AG09309 (cell line): ENCODE measurements around the gene RNF212.

Source experiments
- DNase-seq: peaks from one replicate; pipeline ENCODE4 v3.0.0-alpha.2; 2010; ENCODE audit warnings: low read depth
- H3K4me3 ChIP-seq: 2 replicates; pipeline ENCODE4 v1.5.1; 2011; ENCODE audit warnings: mild to moderate bottlenecking, low read depth, low read length, moderate library complexity; ENCODE audit not compliant: control insufficient read depth
- TF ChIP-seq, protein P1 (sequence below): IDR thresholded peaks from 2 replicates; pipeline ENCODE4 v1.5.1; 2011; ENCODE audit warnings: mild to moderate bottlenecking, low read depth, low read length, inconsistent platforms; ENCODE audit not compliant: insufficient read depth, control insufficient read depth; ENCODE audit errors: missing control alignments

The RNF212 gene

GRCh38 chr4:1092983-1093361 lies 20.4 kb downstream of the RNF212 start:
- TF ChIP-seq, protein P1, sequence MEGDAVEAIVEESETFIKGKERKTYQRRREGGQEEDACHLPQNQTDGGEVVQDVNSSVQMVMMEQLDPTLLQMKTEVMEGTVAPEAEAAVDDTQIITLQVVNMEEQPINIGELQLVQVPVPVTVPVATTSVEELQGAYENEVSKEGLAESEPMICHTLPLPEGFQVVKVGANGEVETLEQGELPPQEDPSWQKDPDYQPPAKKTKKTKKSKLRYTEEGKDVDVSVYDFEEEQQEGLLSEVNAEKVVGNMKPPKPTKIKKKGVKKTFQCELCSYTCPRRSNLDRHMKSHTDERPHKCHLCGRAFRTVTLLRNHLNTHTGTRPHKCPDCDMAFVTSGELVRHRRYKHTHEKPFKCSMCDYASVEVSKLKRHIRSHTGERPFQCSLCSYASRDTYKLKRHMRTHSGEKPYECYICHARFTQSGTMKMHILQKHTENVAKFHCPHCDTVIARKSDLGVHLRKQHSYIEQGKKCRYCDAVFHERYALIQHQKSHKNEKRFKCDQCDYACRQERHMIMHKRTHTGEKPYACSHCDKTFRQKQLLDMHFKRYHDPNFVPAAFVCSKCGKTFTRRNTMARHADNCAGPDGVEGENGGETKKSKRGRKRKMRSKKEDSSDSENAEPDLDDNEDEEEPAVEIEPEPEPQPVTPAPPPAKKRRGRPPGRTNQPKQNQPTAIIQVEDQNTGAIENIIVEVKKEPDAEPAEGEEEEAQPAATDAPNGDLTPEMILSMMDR: no peak
- no peak overlapping the region for H3K4me3 ChIP-seq
- DNase-seq: no peak

DNA sequence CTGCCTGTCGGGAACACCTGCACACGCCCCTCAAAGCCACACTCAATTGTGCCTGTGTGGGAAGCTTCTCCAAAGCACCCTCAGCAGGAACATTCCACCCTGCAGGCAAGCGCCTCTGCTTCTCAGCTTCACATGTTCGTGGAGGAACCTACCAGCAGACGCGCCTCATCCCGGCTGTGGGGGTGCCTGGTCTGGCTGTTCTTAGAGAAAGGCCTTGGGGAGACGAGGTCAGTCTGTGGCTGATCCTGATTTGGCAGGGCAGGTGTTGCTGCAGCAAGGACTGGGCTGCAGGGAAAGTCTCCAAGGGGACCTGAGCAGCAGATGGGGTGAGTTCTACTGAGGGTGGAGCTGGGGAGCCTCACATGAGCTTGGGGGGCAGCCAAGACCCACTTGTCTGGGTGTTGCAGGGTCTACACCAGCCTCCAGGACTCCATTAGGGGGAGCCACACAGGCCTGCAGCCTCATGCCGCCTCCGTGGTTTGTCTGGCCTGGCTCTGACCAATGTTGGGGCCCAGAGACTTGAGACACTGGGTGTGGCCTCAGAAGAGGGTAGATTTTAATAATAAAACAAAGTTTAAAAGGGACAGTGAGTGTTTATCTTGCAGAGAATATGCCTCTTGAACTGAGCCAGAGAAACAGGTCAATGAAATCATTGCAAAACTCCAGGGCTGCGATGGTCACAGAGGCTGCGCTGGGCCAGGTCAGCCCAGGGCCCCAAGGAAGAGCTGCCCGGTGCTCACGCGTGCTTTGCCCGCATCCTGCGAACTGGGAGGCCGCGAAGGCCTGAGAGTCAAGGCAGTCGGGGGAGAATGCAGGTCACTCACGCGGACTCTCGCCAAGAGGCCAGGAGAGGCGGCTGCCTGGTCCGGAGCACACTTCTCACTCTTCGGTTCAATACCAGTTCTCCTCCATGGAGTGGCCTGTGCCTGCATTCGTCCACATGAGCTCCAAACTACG lies 21.1 kb downstream of the RNF212 start:
- DNase-seq: no peak
- no peak overlapping the region for H3K4me3 ChIP-seq
- TF ChIP-seq, protein P1: no peak

GRCh38 chr4:1091561-1091995 lies 21.8 kb downstream of the RNF212 start:
- no peak overlapping the region for H3K4me3 ChIP-seq
- TF ChIP-seq, protein P1: no peak
- DNase-seq: no peak

DNA sequence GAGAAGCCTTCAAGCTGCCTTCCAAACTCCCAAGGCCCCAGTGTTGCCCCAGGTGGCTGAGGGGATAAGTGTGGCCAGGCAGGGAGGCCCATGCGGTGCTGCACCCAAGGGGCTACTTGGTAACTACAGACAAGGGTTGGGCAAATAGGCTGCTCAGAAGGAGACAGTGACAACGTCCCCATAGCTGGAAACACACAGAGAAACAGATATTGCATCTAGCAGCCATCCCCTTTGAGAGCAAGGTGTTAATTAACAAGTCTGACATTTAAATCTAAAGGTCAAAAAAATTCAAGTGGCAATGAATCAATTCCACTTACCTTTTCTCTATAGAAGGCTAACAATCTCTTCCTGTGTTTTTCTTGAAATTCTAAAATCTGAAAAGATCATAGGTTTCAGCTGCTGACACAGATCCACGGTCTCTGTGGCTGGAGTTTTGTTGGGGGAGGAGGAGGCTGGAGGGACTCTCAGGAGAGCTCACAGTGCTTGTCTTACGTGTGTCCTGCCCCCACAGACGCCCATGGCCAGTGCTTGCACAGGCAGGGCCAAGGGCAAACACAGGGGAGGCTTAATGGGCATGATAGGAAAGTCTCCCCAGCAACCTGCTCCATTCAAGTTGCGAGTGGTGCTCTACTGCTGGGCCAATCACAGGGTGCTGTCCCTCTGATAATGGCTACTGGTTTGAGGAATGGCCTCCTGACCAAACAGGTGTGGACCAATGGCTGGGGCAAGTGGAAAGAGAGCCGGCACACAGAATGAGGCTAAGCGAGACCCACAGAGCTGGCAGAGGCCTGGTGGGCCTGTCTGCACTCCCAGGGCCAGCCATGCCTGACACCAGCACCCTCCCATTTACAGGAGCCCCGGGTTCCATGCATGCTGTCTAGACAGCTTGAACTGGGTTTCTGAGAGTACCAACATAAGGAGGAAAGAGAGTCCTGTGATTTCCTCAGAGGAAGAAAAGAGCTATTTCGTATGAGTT lies 22.6 kb downstream of the RNF212 start:
- DNase-seq: no peak
- TF ChIP-seq, protein P1: no peak
- H3K4me3 ChIP-seq: no peak overlapping the region

- no peak overlapping the region for H3K4me3 ChIP-seq
- no peak for DNase-seq
- TF ChIP-seq, protein P1: no peak
Measured at GRCh38 chr4:1090036-1090435, 23.3 kb downstream of the RNF212 start.

DNA sequence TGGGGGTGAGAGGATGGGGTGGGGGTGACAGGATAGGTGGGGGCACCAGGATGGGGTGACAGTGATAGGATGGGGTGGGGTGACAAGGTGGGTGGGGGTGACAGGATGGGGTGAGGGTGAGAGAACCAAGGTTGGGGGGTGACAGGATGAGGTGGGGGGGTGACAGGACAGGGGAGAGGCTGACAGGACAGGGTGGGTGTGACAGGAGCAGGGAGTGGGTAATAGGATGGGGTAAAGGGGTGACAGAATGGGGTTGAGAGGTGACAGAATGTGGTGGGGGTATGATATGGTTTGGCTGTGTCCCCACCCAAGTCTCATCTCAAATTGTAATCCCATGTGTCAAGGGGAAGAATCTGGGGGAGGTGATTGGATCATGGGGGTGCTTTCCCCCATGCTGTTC lies 26.0 kb downstream of the RNF212 start:
- H3K4me3 ChIP-seq: no peak overlapping the region
- no peak for DNase-seq
- TF ChIP-seq, protein P1: no peak
